ENCODE data around the gene SLC16A1.
"Not testable (repeated sequence)": the region's sequence is repeated elsewhere in the genome, so short reads cannot be mapped to it uniquely, and the experiment has no call there.

The SLC16A1 gene

DNA sequence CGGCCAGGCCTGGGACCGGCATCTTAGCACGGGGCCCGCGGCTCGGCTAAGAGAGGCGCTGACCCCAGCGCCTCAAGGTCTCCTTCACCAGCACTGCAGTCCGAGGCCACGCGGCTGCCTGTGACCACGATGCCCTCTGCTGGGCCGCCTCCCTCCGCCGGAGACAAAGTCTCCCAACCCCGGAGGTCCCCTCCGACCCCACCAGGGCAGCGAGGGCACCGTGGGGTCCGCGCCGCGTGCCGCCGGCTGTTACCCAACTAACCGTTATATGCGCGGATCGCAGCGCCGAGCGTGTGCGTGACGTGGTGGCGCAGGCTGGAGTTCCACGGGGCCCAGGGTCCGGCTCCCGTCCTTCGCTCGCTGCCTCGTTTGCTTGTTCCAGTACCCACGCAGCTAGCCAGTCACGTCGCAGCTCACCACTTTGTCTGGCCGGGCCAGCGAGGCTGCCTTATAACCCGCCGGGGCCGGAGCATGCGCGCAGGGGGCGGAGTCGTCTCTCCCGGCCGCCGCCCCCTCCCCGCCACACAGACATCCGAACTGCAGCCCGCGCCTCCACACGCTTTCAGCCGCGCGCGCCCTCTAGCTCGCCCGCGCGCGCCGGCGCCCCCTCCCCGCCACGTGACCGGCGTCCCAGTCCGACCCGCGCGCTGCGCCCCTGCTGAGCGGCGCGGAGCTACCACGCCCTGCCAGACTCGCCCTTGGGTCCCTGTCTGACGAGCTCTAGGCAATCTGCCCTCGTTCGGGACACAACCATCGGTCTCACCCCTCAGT lies at the start of gene SLC16A1:
Gene SLC16A1 (minus strand): TSS at position 424 of the 771 bp plus-strand sequence. CDS start 26,888 bp downstream, outside the sequence.
- DNase-seq (ENCODE audit: low read depth, low spot score), result peak; percentile 95
- peak; percentile 32 for TF ChIP-seq CTCF (IDR thresholded peaks at IDR 0.05; ENCODE audit: low read depth, low read length)
- in situ Hi-C loops (cut with HindIII; ENCODE audit: low sequenced_read_pairs), result no loop called here
- H3K4me3 ChIP-seq (ENCODE audit: low read depth, low read length), result peak within 1 kb of the TSS; percentile 86

- peak; percentile 7 for DNase-seq (ENCODE audit: low read depth, low spot score)
- H3K4me3 ChIP-seq (ENCODE audit: low read depth, low read length), result no peak overlapping the region
- in situ Hi-C loops (cut with HindIII; ENCODE audit: low sequenced_read_pairs), result no loop called here
- no peak for TF ChIP-seq CTCF (IDR thresholded peaks at IDR 0.05; ENCODE audit: low read depth, low read length)
Observed at GRCh38 chr1:113003751-113004690, 48.0 kb upstream of the SLC16A1 start.

- TF ChIP-seq CTCF (IDR thresholded peaks at IDR 0.05; ENCODE audit: low read depth, low read length), result no peak
- in situ Hi-C loops (cut with HindIII; ENCODE audit: low sequenced_read_pairs), result no loop called here
- no peak for DNase-seq (ENCODE audit: low read depth, low spot score)
- no peak overlapping the region for H3K4me3 ChIP-seq (ENCODE audit: low read depth, low read length)
Observed at GRCh38 chr1:113002297-113002696, 46.3 kb upstream of the SLC16A1 start.

DNA sequence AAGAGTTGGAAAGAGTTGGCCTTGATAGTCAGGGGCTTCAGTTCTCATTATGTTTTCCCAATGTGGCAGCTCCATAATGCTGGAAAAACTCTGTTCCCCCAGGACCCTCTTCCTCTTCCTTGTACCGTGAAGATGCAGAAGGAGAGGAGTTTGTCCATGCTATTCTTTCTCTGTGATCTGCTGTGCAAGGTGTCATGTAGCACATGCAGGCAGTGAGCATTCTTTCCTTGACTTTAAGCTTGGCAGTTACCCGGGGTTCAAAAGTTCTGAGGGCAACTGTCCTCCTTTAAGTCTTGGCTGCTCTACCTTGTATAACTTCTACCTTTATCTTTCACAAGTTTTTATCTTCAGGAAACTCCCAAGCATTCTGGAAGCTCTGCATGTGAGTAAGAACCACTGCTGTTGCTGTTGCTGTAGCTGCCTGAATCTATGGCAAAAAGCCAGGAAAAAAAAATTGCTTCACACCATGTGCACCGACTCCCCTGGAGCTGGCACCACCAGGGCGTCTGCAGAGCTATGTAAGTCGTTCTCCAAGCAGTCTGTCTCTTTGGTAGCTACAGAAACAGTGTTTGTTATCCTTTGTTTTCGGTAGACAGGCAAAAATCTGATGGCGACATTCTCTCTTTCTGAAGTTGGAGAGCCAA lies 42.7 kb upstream of the SLC16A1 start:
- no peak for TF ChIP-seq CTCF (IDR thresholded peaks at IDR 0.05; ENCODE audit: low read depth, low read length)
- no peak overlapping the region for H3K4me3 ChIP-seq (ENCODE audit: low read depth, low read length)
- peak; percentile 84 for DNase-seq (ENCODE audit: low read depth, low spot score)
- in situ Hi-C loops (cut with HindIII; ENCODE audit: low sequenced_read_pairs), result no loop called here

GRCh38 chr1:112997781-112998180 lies 41.8 kb upstream of the SLC16A1 start:
- in situ Hi-C loops (cut with HindIII; ENCODE audit: low sequenced_read_pairs), result no loop called here
- no peak for TF ChIP-seq CTCF (IDR thresholded peaks at IDR 0.05; ENCODE audit: low read depth, low read length)
- H3K4me3 ChIP-seq (ENCODE audit: low read depth, low read length), result no peak overlapping the region
- DNase-seq (ENCODE audit: low read depth, low spot score), result no peak

- in situ Hi-C loops (cut with HindIII; ENCODE audit: low sequenced_read_pairs), result no loop called here
- H3K4me3 ChIP-seq (ENCODE audit: low read depth, low read length), result no peak overlapping the region
- TF ChIP-seq CTCF (IDR thresholded peaks at IDR 0.05; ENCODE audit: low read depth, low read length), result no peak
- peak; percentile 22 for DNase-seq (ENCODE audit: low read depth, low spot score)
Observed at GRCh38 chr1:112995890-112996289, 39.9 kb upstream of the SLC16A1 start.

DNA sequence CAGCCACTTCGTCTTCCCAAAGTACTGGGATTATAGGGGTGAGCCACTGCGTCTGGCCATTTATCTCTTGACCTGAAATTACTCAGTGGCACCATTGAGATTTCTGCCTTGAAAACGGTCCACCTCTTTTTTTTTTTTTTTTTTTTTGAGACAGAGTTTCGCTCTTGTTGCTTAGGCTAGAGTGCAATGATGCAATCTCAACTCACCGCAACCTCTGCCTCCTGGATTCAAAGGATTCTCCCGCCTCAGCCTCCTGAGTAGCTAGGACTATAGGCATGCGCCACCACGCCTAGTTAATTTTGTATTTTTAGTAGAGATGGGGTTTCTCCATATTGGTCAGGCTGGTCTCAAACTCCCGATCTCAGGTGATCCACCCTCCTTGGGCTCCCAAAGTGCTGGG lies 39.0 kb upstream of the SLC16A1 start:
- in situ Hi-C loops (cut with HindIII; ENCODE audit: low sequenced_read_pairs); H3K4me3 ChIP-seq (ENCODE audit: low read depth, low read length): not testable (repeated sequence)

More for the DNA sequence above, 39.0 kb upstream of the SLC16A1 start:
- not testable (repeated sequence) for DNase-seq (ENCODE audit: low read depth, low spot score)

Data from astrocyte of the spinal cord (primary cell).